T-helper 9 cell (primary cell): Measurements from ENCODE around the gene PAFAH1B2.
"Not testable (repeated sequence)": the region's sequence is repeated elsewhere in the genome, so short reads cannot be mapped to it uniquely, and the experiment has no call there.

Experiments used
- DNase-seq: peaks from one replicate; pipeline ENCODE4 v3.0.0-alpha.2; 2020

PAFAH1B2 gene

GRCh38 chr11:117175781-117176180, 31.7 kb downstream of the PAFAH1B2 start:
- no peak for DNase-seq

GRCh38 chr11:117176186-117176585, 32.1 kb downstream of the PAFAH1B2 start:
- DNase-seq = no peak

- DNase-seq = no peak
Measured at GRCh38 chr11:117177534-117178209, 33.6 kb downstream of the PAFAH1B2 start.

GRCh38 chr11:117178210-117179034, 34.3 kb downstream of the PAFAH1B2 start, which contains the start of gene SIDT2:
Gene SIDT2 (plus strand): TSS chr11:117178743. CDS start chr11:117179264, 521 bp downstream.
- peak; percentile 81 for DNase-seq

GRCh38 chr11:117179048-117179999, 35.2 kb downstream of the PAFAH1B2 start:
- DNase-seq = peak; percentile 41

GRCh38 chr11:117180020-117180419, 35.9 kb downstream of the PAFAH1B2 start:
- no peak for DNase-seq

GRCh38 chr11:117180661-117181585, 36.8 kb downstream of the PAFAH1B2 start:
- peak; percentile 49 for DNase-seq

GRCh38 chr11:117181586-117182550, 37.8 kb downstream of the PAFAH1B2 start:
- no peak for DNase-seq

GRCh38 chr11:117182551-117182935, 38.5 kb downstream of the PAFAH1B2 start:
- no peak for DNase-seq

- not testable (repeated sequence) for DNase-seq
Measured at GRCh38 chr11:117183178-117183577, 39.1 kb downstream of the PAFAH1B2 start.

GRCh38 chr11:117183724-117184349, 39.8 kb downstream of the PAFAH1B2 start:
- DNase-seq = no peak

GRCh38 chr11:117185736-117186430, 41.8 kb downstream of the PAFAH1B2 start:
- DNase-seq = no peak

GRCh38 chr11:117186431-117186761, 42.3 kb downstream of the PAFAH1B2 start:
- no peak for DNase-seq

- no peak for DNase-seq
Measured at GRCh38 chr11:117187007-117187406, 42.9 kb downstream of the PAFAH1B2 start.

GRCh38 chr11:117187428-117187798, 43.3 kb downstream of the PAFAH1B2 start:
- DNase-seq = no peak

GRCh38 chr11:117187799-117188481, 43.9 kb downstream of the PAFAH1B2 start:
- no peak for DNase-seq

- no peak for DNase-seq
Measured at GRCh38 chr11:117188620-117189081, 44.6 kb downstream of the PAFAH1B2 start.

GRCh38 chr11:117189191-117189940, 45.3 kb downstream of the PAFAH1B2 start:
- no peak for DNase-seq
